Brain microvascular endothelial cell (primary cell): ENCODE results near the gene DIP2B.
A peak's percentile ranks its signal among the peaks of the same experiment; 100 is the strongest.

Source experiments
- DNase-seq: peaks from one replicate; pipeline ENCODE4 v3.0.0-alpha.2; 2020
- H3K27ac ChIP-seq: fragments of 250-450 bp; sonication (Bioruptor Pico); 2 replicates; pipeline ENCODE4 v1.5.1; 2020; ENCODE audit warnings: mild to moderate bottlenecking, moderate library complexity
- H3K27me3 ChIP-seq: fragments of 250-450 bp; sonication (Bioruptor Pico); replicated peaks from 2 replicates; pipeline ENCODE4 v1.5.1; 2020; ENCODE audit warnings: mild to moderate bottlenecking
- H3K36me3 ChIP-seq: fragments of 250-450 bp; sonication (Bioruptor Pico); replicated peaks from 2 replicates; pipeline ENCODE4 v1.5.1; 2020; ENCODE audit warnings: mild to moderate bottlenecking
- H3K4me3 ChIP-seq: 2 replicates; pipeline ENCODE4 v1.5.1; 2011; ENCODE audit warnings: low read depth, mild to moderate bottlenecking, control low read depth, low read length, moderate library complexity
- CTCF ChIP-seq: IDR thresholded peaks from 2 replicates; pipeline ENCODE4 v1.5.1; 2011; ENCODE audit warnings: low read depth, mild to moderate bottlenecking, moderate library complexity, low read length, control low read depth, inconsistent platforms; ENCODE audit errors: missing control alignments
- in situ Hi-C: cut with HindIII; loops from 2 replicates; pipeline ENCODE4 v1.10.0; 2017; ENCODE audit warnings: low sequenced_read_pairs, low pct_ligation_motif_present

Gene DIP2B

GRCh38 chr12:50627491-50627890 lies 122.7 kb downstream of the DIP2B start:
- TF ChIP-seq CTCF: no peak
- Histone ChIP-seq H3K4me3 (no peak overlapping the region), H3K36me3 (peaks cover 3% of the 10 kb centered on the region), H3K27me3 (no peaks in the 10 kb centered on the region), H3K27ac (no peak overlapping the region)
- in situ Hi-C loops: no loop called here
- no peak for DNase-seq

- Histone ChIP-seq H3K4me3 (no peak overlapping the region), H3K27me3 (no peaks in the 10 kb centered on the region), H3K36me3 (peaks cover 3% of the 10 kb centered on the region), H3K27ac (no peak overlapping the region)
- TF ChIP-seq CTCF: no peak
- in situ Hi-C loops: no loop called here
- no peak for DNase-seq
Measured at GRCh38 chr12:50628394-50628793, 123.6 kb downstream of the DIP2B start.

GRCh38 chr12:50633955-50634354 lies 129.2 kb downstream of the DIP2B start:
- Histone ChIP-seq H3K27ac (no peak overlapping the region), H3K27me3 (no peaks in the 10 kb centered on the region), H3K4me3 (no peak overlapping the region), H3K36me3 (no peaks in the 10 kb centered on the region)
- TF ChIP-seq CTCF: no peak
- peak; percentile 16 for DNase-seq
- in situ Hi-C loops: no loop called here

- no peaks in the 10 kb centered on the region for H3K27me3 ChIP-seq
- no peak for TF ChIP-seq CTCF
Measured at GRCh38 chr12:50634379-50634778, 129.6 kb downstream of the DIP2B start.

GRCh38 chr12:50635364-50635763 lies 130.6 kb downstream of the DIP2B start:
- H3K36me3 ChIP-seq: no peaks in the 10 kb centered on the region

More at GRCh38 chr12:50634379-50634778, 129.6 kb downstream of the DIP2B start:
- in situ Hi-C loops: no loop called here
- Histone ChIP-seq H3K4me3 (no peak overlapping the region), H3K27ac (no peak overlapping the region), H3K36me3 (no peaks in the 10 kb centered on the region)
- DNase-seq: no peak

More at GRCh38 chr12:50635364-50635763, 130.6 kb downstream of the DIP2B start:
- no peak for TF ChIP-seq CTCF
- DNase-seq: no peak
- Histone ChIP-seq H3K27me3 (no peaks in the 10 kb centered on the region), H3K27ac (no peak overlapping the region), H3K4me3 (no peak overlapping the region)
- in situ Hi-C loops: no loop called here
